ENCODE data around the gene ZNF581.

ZNF581 gene

DNA sequence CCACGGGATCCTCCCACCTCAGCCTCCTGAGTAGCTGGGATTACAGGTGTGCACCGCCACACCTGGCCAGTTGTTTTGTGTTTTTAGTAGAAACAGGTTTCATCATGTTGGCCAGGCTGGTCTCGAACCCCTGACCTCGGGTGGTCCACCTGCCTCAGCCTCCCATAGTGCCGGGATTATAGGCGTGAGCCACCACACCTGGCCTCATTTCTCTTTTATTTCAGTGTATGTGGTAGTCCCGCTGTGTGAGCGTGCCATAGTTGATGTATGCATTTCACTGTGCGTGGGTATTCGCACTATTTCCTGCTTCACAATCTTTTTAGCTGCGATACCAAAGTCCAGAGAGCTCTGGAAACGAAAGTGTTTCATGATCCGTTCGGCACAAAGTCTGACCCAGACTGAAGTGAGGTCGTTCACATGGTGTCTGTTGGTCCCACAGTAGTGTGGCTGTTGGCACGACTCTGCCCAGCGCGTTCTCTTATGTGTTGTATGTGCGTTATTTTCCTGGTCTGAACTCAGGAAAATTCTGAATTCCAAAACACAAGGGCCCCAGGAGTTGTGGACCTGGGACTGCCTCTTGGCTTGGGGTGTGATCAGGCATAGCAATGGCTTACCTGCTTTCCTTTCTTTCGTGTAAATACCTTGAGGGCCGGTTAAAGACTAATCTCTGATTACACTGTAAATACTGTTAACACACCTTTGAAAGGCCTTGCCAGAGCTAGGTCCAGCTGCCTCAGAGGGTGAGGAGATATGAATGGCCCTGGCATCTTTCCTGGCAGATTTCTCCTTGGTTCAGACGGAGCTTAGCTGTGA, 40.2 kb downstream of the ZNF581 start:
- no peak for DNase-seq

DNA sequence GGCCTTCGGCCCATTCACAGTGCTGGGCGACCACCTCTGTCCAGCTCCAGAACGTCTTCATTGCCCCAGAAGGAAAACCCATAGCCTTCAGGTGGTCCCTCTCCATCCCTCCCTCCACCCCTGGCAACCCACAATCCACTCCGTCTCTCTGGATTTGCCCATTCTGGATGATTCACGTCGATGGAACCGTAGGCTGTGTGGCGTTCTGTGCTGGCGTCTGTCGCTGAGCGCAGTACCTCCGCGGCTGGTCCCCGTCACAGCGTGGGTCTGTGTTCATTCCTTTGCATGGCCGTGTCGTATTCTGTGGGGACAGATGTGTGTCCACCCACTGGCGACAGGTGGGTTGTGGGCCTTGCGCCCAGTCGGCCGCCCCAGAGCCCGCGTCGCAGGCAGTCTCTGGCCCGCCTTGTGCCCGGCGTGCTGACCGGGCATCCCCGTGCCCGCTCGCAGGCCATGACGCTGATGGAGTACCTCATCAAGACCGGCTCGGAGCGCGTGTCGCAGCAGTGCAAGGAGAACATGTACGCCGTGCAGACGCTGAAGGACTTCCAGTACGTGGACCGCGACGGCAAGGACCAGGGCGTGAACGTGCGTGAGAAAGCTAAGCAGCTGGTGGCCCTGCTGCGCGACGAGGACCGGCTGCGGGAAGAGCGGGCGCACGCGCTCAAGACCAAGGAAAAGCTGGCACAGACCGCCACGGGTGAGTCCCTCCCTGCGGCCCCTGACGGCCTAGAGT, 41.7 kb downstream of the ZNF581 start:
- no peak for DNase-seq

DNA sequence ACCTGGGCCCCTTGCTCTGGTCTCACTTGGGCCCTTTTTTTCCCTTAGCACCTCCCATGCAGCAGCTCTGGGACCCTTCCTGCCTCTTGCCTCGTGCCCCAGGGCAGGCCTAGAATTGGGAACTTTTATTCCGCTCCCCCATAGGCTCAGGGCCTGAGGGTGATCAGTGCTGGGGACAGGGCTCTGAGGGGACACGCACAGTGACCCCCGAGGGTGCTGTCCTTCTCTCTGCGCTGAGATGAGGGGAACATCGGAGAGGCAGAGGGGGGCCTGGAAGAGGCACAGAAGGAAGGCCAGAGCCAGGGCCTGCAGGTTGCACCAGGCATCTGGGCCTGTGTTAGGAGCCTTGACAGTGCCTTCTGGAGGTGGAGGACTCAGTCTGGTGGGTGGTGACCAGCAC, 42.3 kb downstream of the ZNF581 start:
- no peak for DNase-seq

DNA sequence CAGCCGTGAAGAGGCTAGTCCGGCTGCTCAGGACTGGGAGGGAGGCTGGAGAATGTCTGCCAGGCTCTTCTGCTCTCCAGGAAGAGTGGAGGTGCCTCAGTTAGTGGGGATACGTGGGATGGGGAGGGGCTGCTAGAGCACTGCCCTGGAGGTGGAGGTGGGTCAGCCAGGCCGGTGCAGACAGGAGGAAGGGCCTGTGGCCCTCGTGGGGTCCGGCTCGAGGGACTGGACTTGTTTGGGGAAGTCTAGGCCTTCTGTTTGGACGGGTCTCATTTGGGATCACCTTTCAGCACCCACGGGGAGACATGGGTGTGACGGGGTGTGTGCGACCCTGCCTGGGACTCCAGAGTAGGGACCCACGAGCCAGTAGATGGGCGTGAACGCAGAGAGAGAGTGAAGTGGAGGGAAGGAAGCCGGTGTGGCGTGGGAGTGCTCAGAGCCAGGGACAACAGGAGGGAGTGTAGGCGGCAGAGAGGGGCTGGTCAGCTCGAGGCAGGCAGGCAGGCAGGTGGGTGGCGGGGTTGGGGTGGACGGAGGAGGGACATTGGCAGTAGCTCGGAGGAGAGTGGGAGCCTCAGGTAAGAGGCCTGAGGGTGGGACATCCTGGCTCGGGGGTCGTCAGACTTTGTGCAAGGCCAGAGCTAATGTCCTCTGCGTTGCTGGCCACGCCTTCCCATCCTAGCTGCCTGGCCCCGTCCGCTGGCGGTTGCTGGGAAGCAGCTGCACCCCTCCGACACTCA, 43.0 kb downstream of the ZNF581 start:
- DNase-seq: no peak

DNA sequence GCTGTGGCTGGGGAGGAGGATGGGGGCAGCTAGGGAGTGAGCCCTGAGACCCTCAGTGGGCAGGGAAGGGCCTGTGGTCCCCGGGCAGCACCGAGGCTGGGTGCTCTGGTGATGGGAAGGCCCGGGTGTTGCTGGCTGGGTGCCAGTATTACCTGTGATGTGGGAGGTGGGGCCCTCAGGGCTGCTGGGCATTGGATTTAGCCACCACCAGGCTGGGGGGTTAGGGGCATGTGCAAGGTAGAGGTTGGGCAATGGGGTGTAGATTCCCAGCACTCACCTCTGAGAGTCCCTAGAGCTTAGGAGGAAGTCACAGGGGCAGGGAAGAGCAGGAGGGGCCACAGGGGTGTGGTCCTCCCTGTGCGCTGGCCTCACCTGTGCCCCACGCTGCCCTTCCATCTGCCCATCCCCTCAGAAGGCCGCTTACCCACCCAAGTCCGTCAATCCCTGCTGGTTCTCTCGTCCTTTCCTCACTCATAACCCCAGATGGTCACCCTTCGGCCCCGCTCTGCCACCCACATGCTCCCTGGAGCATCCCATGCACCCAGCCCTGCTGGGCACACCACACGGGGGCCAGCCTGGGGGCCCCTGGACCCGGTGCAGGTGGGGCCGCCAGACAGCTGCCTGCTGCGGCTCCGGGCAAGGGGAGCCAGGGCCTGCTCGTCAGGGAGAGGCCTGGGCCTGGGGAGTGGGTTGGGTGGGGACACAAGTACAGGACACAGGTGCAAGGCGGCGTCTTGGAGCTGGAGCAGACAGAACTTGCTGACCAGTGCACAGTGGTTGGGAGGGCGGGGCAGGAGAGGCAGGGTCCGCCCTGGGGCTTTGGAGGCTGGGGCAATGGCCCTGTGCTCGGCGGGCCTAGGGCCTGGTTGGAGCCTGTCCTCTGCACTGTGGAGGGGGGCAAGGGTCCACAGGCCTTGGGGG, 44.1 kb downstream of the ZNF581 start:
- DNase-seq: no peak

- DNase-seq: no peak
Measured at GRCh38 chr19:55688422-55689218, 45.2 kb downstream of the ZNF581 start.

DNA sequence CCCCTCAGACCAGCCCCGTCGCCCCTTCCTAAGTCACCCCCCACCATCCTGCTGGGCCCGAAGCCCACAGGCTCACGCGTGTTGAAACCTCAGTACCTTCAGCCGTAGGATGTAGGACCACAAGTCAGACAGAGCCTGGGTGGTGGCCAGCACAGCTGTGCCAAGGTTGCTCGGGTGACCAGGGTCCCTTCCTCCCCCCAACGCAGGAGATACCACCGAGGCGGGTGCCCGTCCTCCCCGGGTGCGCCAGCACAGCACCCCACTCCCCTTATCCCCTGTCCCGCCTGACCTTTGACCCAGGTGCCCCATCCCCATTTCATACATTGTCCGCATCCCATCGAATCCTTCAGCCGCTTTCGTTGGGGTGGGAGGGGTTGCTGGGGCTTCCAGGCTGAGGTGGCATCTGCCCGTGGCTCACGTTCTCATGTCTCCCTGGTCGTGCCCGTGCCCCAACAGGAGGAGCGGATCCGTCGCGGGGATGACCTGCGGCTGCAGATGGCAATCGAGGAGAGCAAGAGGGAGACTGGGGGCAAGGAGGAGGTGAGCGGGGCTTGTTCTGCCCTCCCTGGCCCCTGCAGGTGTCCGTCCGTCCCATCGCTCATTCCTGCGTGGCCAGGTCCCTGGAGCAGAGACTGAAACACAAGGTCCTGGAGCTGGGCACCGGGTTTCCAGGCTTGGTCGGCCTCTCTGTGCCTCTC, 46.1 kb downstream of the ZNF581 start:
- no peak for DNase-seq

DNA sequence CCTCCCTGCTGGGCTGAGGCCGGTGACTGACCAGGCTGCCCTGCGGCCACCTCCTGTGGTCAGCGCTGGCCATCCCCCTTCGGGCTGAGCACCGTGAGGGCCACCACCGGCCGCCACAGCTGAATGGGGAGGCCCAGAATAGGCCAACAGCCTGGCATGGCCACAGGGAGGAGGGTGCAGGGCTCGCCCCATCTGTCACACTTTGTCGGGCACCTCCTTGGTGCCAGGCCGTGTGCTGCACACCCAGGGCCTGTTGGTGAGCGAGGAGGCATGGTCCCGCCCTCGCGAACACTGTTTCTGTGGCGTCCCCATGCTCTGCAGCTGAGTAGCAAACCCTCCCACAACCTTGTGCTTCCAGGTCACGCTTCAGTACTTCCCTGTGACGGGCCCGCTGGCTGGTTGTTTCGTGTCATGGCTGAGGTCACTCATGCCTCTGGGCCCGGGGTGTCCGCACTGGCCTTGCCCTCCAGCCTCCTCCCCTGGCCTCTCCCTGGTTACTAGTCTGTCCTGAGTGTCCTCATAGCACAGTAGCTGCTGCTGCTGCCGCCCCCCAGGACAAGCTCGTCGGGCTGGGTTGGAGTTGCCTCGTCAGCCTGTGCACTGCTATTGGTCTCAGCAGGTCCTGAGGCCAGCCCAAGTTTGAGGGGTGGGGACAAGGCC, 46.8 kb downstream of the ZNF581 start:
- no peak for DNase-seq

GRCh38 chr19:55690769-55691545, 47.5 kb downstream of the ZNF581 start:
- DNase-seq: no peak

GRCh38 chr19:55691561-55692481, 48.4 kb downstream of the ZNF581 start:
- DNase-seq: no peak

DNA sequence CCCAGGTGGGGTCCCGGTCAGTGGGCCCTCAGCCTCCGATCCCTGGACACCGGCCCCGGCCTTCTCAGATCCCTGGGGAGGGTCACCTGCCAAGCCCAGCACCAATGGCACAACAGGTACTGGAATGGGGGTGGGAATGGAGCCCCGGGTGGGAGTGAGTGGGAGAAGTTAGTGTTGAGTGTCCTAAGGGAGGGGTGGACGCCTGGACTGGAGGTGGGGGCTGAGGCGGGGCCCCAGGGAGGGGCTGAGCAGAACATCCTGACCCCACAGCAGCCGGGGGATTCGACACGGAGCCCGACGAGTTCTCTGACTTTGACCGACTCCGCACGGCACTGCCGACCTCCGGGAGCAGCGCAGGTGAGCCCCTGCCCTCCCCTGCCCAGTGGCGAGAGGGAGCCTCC, 49.2 kb downstream of the ZNF581 start:
- DNase-seq: no peak

- DNase-seq: no peak
Measured at GRCh38 chr19:55693336-55693974, 50.0 kb downstream of the ZNF581 start.

DNA sequence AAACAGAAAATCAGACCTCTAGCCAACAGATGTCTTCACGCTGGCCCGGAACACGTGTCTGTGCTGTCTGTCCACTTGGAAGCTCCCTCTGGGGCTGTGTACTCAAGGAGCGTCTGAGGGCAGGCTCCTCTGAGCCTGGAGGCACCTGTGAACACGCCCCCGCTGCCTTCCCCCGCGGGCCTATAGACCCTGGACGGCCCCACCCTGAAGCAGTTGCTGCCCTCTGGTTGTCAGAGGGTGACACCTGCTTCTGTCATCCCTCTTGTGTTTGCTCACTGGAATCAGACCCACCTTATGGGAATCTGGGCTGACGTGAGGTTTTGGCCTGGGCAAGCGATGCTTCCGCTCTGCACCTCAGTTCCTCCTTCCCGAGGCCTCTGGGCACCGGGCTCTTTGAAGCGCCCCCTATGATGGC, 50.8 kb downstream of the ZNF581 start:
- no peak for DNase-seq

- DNase-seq: no peak
Measured at GRCh38 chr19:55694656-55695491, 51.4 kb downstream of the ZNF581 start.

Data from NCI-H446 treated with DMSO at 0.1 percent for 48 hours (cell line).